Spleen (tissue), 13 donors: ENCODE results near the gene RAD9B. TPM values are rescaled to one million over a fixed set of nuclear protein-coding genes. Genes with fewer than 3 reads are reported as not detected.
"Not testable (repeated sequence)": the region's sequence is repeated elsewhere in the genome, so short reads cannot be mapped to it uniquely, and the experiment has no call there.

Experiments used
- DNase-seq: peaks from one replicate; pipeline ENCODE4 v3.0.0-alpha.2; 2020
- H3K27ac ChIP-seq, 8 donors: fragments of 200-600 bp; sonication (generic) in 7 of 8; 1 replicate in 4 of 8; 2 replicates in 4 of 8; pipeline versions ENCODE4 v1.5.0 to v1.8.0; 2016 to 2021; ENCODE audit warnings: inconsistent platforms in 4 of 8, mild to moderate bottlenecking in 4 of 8, moderate library complexity in 1 of 8
- H3K27me3 ChIP-seq, 7 donors: fragments of 200-600 bp; sonication (generic) in 6 of 7; replicated peaks in 1 of 7; 1 replicate in 4 of 7; 2 replicates in 3 of 7; pipeline versions ENCODE4 v1.5.0 to v1.8.0; 2016 to 2021; ENCODE audit warnings: inconsistent platforms in 3 of 7, mild to moderate bottlenecking in 1 of 7
- H3K36me3 ChIP-seq, 6 donors: fragments of 200-600 bp; sonication (generic) in 5 of 6; 1 replicate in 4 of 6; 2 replicates in 2 of 6; pipeline versions ENCODE4 v1.5.0 to v1.8.0; 2016 to 2021; ENCODE audit warnings: inconsistent platforms in 2 of 6
- H3K4me1 ChIP-seq, 6 donors: fragments of 200-600 bp; sonication (generic) in 5 of 6; 1 replicate in 3 of 6; 2 replicates in 3 of 6; pipeline versions ENCODE4 v1.5.0 to v1.8.0; 2016 to 2021; ENCODE audit warnings: inconsistent platforms in 3 of 6
- H3K4me3 ChIP-seq, 8 donors: fragments of 200-600 bp; sonication (generic) in 7 of 8; 1 replicate in 4 of 8; 2 replicates in 4 of 8; pipeline versions ENCODE4 v1.5.0 to v1.8.0; 2016 to 2021; ENCODE audit warnings: inconsistent platforms in 4 of 8, mild to moderate bottlenecking in 4 of 8, moderate library complexity in 2 of 8
- H3K9me3 ChIP-seq, 8 donors: fragments of 200-600 bp; sonication (generic) in 7 of 8; 1 replicate in 4 of 8; 2 replicates in 4 of 8; pipeline versions ENCODE4 v1.5.0 to v1.8.0; 2016 to 2021; ENCODE audit warnings: inconsistent platforms in 4 of 8
- POLR2A ChIP-seq, 3 donors: fragments of 450-650 bp; IDR thresholded peaks; one replicate each; pipeline ENCODE4 v1.5.1; 2017; ENCODE audit warnings: antibody characterized with exemption in 3 of 3, mild to moderate bottlenecking in 1 of 3
- POLR2AphosphoS5 ChIP-seq, 3 donors: sonication (generic); formaldehyde crosslinking; IDR thresholded peaks; one replicate each; pipeline ENCODE4 v1.5.1; 2017; ENCODE audit warnings: antibody characterized with exemption in 3 of 3
- WGBS, 5 donors: extraction: QIAGEN DNeasy Blood & Tissue Kit in 3 of 5; methylation state at CpG; one replicate each; pipeline versions ENCODE4 v1.1.5 to v1.1.7; 2013 to 2018; 5-methylcytosine and 5-hydroxymethylcytosine counted together
- intact Hi-C: fragments of 100-400 bp; cut with DNase I; formaldehyde crosslinking; loops from one replicate; pipeline ENCODE4 v1.15.0; 2023; ENCODE audit warnings: low total_unique reads
- long read RNA-seq, 2 donors: transcript quantifications; one replicate each; lab custom pipeline, GENCODE V29; 2026
- polyA plus RNA-seq, 3 donors: library from polyadenylated mRNA; stranded (reverse); fragments of 200-250 nt; gene quantifications; one replicate each; pipeline ENCODE4 v1.2.1, GENCODE V29; 2013
- total RNA-seq, 7 donors: library from RNA; depleted of rRNA in 3 of 7; stranded (reverse); fragments of >200 nt in 3 of 7; fragmentation: NEBNext Ultra II Directional in 4 of 7; extraction: Animal tissue kit (Norgen Biotek cat#: 25700) in 4 of 7; gene quantifications; one replicate each; pipeline versions ENCODE4 v1.1.0 to v1.2.1, GENCODE V29; 2016 to 2021
- TF ChIP-seq, protein P1 (sequence below), 11 experiments: fragments of 200-600 bp in 7 of 11; fragments of 450-650 bp in 4 of 11; sonication (generic) in 4 of 11; IDR thresholded peaks in 8 of 11; conservative IDR thresholded peaks in 3 of 11; 1 replicate in 7 of 11; 2 replicates in 4 of 11; pipeline versions ENCODE4 v1.4.0 to v1.8.0; 2016 to 2021; ENCODE audit warnings: antibody characterized with exemption in 11 of 11, inconsistent platforms in 4 of 11, mild to moderate bottlenecking in 1 of 11
- donor health status: healthy with polysubstance abuse.
- donor health status: DM: no; HTN: no; CAD: no; lungs with moderate emphysema.
- donor health status: DM: no; HTN: no; CAD: no.
- donor health status: Bipolar disorder and iron deficiency.
- donor health status: healthy.
- donor health status: DM: no; HTN: no; CAD: no.
- donor health status: DM: yes; HTN: yes; CAD: no.

The RAD9B gene
- total RNA-seq (1 to 10 TPM in 6 of 7 donors, under 1 TPM in 1; 0.67 to 2.2 (median 1.4) TPM), polyA plus RNA-seq (under 1 TPM; 0.35 to 0.74 (median 0.61) TPM)
- long read RNA-seq, donor 1: 0 reads
- long read RNA-seq, donor 2: 0 reads

- Histone ChIP-seq H3K9me3 (no peaks in the 10 kb centered on the region), H3K27me3 (no peaks in the 10 kb centered on the region), H3K36me3 (peaks cover 0 to 12% (median 0%) of the 10 kb centered on the region in 6 donors), H3K27ac (peak within 1 kb of the TSS; percentile 90 to 99 (median 96)), H3K4me1 (peaks cover 24 to 53% (median 42%) of the 10 kb centered on the region in 6 donors), H3K4me3 (peak within 1 kb of the TSS; percentile 58 to 98 (median 93))
- intact Hi-C loops: loop anchor here (10.0 kb wide), 1 partner anchor 47 kb away; the partner anchor contains the start of gene ARPC3
- TF ChIP-seq, protein P1, sequence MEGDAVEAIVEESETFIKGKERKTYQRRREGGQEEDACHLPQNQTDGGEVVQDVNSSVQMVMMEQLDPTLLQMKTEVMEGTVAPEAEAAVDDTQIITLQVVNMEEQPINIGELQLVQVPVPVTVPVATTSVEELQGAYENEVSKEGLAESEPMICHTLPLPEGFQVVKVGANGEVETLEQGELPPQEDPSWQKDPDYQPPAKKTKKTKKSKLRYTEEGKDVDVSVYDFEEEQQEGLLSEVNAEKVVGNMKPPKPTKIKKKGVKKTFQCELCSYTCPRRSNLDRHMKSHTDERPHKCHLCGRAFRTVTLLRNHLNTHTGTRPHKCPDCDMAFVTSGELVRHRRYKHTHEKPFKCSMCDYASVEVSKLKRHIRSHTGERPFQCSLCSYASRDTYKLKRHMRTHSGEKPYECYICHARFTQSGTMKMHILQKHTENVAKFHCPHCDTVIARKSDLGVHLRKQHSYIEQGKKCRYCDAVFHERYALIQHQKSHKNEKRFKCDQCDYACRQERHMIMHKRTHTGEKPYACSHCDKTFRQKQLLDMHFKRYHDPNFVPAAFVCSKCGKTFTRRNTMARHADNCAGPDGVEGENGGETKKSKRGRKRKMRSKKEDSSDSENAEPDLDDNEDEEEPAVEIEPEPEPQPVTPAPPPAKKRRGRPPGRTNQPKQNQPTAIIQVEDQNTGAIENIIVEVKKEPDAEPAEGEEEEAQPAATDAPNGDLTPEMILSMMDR (IDR thresholded peaks at IDR 0.05 in 8 of 11, conservative IDR thresholded peaks at IDR 0.05 in 3 of 11): peak in 4 of 11 experiments; percentile 1 to 28 (median 20)
- TF ChIP-seq POLR2AphosphoS5 (IDR thresholded peaks at IDR 0.05) (peak; percentile 99), POLR2A (IDR thresholded peaks at IDR 0.05) (peak; percentile 68 to 84 (median 79))
- peak; percentile 99 for DNase-seq
- 5 to 8% (median 7%) methylated on average over 55 to 61 of the region's 61 CpGs for WGBS, 5 donors
These were observed at the start of gene RAD9B, which contains the start of gene VPS29 for GRCh38 chr12:110501752-110502738. Gene RAD9B (plus strand): TSS chr12:110502331. CDS start chr12:110502338, 7 bp downstream. Gene VPS29 (minus strand): TSS chr12:110502111. CDS start chr12:110502051, 60 bp downstream.

DNA sequence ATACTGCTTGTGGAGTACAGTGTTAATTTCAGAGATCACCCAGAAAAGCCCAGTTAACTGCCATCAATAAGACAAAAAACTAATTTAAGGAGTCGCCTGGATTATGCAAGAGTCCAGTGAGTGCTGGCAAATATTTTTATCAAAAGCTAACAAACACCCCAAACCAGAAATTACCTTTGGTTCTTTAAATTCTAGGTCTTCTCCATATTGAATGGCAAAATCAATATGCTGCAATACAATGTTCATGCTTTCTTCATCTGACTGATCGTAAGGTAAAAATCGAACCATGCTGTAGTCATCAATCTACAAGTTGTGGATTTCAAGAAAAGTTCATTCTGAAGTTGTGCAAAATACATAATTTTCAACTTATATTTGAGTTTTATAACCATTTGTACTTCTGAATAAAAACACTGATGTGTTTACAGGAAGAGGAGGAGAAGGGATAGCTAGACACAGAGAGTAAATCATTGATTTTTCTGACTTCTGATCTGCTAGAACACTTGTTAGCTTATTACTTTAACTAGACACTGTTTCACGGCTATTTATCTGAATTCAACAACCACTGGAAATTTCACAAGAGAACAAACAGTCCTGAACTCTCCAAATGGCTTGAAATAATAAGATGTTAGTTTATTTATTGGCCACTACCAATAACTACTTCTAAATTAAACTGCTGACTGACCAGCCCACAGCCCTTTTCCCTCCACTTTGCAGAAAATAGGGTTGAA lies 48.4 kb upstream of the RAD9B start:
- DNase-seq: no peak
- TF ChIP-seq POLR2A (IDR thresholded peaks at IDR 0.05) (no peak), POLR2AphosphoS5 (IDR thresholded peaks at IDR 0.05) (no peak)
- TF ChIP-seq, protein P1 (IDR thresholded peaks at IDR 0.05 in 8 of 11, conservative IDR thresholded peaks at IDR 0.05 in 3 of 11): no peak
- H3K27me3 ChIP-seq: no peaks in the 10 kb centered on the region
- H3K36me3 ChIP-seq: peaks cover 0 to 53% (median 13%) of the 10 kb centered on the region in 6 donors
- no peaks in the 10 kb centered on the region for H3K9me3 ChIP-seq
- H3K27ac ChIP-seq: no peak overlapping the region
- no peak overlapping the region for H3K4me3 ChIP-seq
- WGBS, 5 donors: 78 to 96% (median 88%) methylated on average over 4 of the region's 4 CpGs
- intact Hi-C loops: loop anchor here (5.0 to 10.0 kb wide), 2 partner anchors 51 to 149 kb away; partner anchors contain the start of genes RAD9B and VPS29
- peaks cover 4 to 72% (median 48%) of the 10 kb centered on the region in 6 donors for H3K4me1 ChIP-seq

DNA sequence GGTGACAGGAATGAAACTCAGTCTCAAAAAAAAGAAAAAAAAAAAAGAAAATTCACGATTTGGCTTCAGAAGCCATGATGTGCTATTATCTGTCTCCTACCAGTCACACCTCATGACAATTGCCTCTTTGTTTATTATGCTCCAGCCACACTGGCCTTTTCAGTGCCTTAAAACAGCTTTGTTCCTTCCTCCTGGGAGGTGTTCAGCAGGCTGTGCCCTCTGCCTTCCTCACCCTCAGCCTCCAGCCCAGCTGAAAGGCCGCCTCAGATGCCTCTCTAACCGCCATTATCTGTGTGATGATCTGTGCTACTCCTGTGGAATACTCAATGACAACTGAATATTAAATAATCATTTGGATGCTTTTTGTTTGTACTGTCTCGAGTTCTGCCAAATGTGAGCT lies 43.4 kb upstream of the RAD9B start:
- no peaks in the 10 kb centered on the region for H3K27me3 ChIP-seq
- intact Hi-C loops: loop anchor here (10.0 kb wide), 1 partner anchor 46 kb away; the partner anchor contains the start of genes RAD9B and VPS29
- no peak overlapping the region for H3K27ac ChIP-seq
- H3K36me3 ChIP-seq: peaks cover 0 to 82% (median 27%) of the 10 kb centered on the region in 6 donors
- H3K9me3 ChIP-seq: no peaks in the 10 kb centered on the region
- no peak for DNase-seq
- TF ChIP-seq POLR2A (IDR thresholded peaks at IDR 0.05): no peak
- TF ChIP-seq, protein P1 (IDR thresholded peaks at IDR 0.05 in 8 of 11, conservative IDR thresholded peaks at IDR 0.05 in 3 of 11): no peak
- TF ChIP-seq POLR2AphosphoS5 (IDR thresholded peaks at IDR 0.05): no peak
- no peak overlapping the region for H3K4me3 ChIP-seq
- 92 to 97% (median 96%) methylated on average over 4 of the region's 4 CpGs for WGBS, 5 donors
- H3K4me1 ChIP-seq: peaks cover 0 to 51% (median 31%) of the 10 kb centered on the region in 6 donors

- intact Hi-C loops, H3K27ac ChIP-seq, DNase-seq, H3K27me3 ChIP-seq, H3K9me3 ChIP-seq, H3K4me3 ChIP-seq: not testable (repeated sequence)
- Histone ChIP-seq H3K4me1 (peaks cover 0 to 39% (median 24%) of the 10 kb centered on the region in 6 donors), H3K36me3 (peaks cover 0 to 79% (median 36%) of the 10 kb centered on the region in 6 donors)
- 91 to 94% (median 93%) methylated on average over 5 of the region's 5 CpGs for WGBS, 5 donors
These were observed 40.9 kb upstream of the RAD9B start for GRCh38 chr12:110461189-110461588.
